Hematopoietic multipotent progenitor cell treated with erythropoietin and hydrocortisone succinate and interleukin-3 and kit ligand, for 4 days (in vitro differentiated cells): ENCODE measurements around the gene POLK.

Experiments used
- DNase-seq: peaks from one replicate; pipeline ENCODE4 v3.0.0-alpha.2; 2015

POLK gene

DNA sequence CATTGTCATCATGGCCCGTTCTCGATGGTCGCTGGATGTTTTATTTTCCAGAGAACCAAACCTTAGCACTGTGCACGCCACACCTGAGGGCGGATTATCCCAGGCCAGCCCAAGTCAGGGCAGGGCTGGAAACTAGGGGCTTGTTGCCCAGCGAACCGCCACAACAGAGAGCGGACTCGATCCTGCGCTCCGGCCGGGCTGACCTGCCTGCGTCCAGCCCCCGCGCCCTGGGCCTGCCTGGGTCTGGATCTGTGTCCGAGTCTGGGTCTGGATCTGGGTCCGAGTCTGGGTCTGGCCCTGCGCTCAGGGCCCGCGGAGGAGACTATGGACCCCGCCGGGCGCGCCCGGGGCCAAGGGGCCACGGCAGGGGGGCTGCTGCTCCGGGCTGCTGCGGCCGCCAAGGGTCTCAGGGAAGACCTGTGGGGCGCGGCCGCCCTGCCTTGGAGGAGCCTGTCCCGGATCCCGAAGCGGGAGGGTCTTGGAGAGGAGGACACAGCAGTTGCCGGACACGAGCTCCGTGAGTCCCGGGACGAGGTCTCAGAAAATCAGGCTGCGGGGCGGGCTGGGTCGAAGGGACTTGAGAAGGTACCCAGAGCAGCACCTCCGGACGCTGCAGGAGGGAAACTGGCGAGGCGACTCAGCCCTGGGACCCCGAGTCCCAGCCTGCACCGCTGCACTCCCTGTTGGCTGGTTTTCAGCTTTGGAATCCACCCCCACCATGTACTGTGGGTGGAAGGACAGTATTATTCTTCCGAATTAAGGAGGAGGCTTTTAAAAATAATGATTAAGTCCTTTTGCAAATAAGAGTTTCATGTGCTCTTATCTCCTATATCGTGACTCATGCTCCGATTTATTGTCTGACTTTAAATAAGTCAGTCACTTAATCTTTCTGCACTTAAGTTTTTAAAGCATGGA is 99.9 kb downstream of the POLK start, which contains the start of gene ANKDD1B:
TSS of gene ANKDD1B (plus strand) at position 143 of the 915 bp plus-strand sequence. CDS start at position 325, 182 bp downstream.
- peak; percentile 38 for DNase-seq

DNA sequence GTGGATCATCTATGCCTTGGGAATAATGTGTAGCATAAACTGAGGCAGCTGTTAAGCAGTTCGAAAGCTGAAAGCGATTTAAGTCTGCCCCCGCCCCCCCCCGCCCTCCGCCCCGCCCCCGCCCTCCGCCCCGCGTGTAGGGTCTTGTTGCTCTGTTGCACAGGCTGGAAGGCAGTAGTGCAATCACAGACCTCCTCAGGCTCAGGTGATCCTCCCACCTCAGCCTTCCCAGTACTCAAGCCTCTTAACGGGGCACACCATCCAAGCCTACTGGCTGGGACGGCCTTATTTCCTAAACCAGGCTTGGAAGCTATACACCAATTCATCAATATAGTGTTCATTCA is 100.5 kb downstream of the POLK start:
- no peak for DNase-seq

DNA sequence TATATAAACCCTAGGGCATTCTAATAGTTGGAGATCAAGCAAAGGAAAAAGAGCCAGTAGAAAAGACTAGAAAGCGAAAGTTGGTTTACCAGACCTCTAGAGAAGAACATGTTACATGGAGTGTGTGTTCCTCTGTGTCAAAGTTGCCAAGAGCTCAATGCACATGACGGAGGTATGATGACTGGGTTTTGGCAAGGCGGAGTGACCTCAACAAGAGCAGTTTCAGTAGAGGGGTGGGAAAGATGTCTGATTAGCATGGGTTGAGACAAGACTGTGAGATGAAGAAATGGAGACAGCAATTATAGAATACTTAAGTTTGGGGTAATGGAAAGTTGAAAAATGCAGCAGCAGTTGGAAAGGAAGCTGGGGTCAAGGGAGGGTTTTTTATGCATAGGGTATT is 101.2 kb downstream of the POLK start:
- no peak for DNase-seq

DNA sequence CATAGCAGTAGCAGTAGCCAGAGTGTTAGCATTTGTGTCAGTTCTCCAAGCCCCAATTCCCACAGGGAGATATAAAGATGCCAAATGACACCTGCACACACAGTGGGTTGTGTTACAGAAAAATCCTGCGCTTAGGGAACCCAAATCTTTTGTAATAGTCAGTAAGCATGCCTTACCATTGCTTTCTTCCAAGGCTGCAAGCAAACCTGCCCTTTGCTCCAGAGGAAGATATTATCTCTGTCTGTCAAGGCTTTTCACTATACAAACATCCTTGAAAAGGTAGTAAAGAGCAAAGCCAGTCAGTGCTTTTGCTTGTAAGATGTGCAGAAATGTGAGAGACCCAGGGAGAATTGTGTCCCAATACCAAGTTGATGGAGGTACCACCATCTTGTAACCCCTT is 102.5 kb downstream of the POLK start:
- DNase-seq = no peak

DNA sequence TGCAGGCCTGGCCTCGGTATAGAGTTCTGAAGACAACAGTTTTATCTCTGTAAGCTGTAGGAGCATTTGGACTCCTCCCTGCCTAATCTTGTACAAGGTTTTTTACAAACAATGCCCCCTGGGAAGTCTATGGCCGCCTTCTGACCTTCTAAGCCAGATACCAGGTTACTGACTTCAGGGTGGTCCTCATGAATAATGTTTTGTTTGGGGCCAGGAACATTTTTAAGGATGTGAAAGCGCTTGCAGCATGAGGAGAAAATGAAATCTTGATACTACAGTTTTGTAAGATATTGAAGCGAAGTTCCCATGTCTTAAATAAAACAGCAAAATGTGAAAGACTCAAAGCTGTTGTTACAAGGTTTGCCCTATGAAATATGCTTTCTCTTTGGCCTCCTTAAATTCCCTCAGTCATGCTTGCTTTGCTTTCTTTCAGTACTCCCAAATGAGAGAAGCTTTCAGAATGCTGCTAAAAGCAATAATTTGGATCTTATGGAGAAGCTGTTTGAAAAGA is 104.7 kb downstream of the POLK start:
- DNase-seq = no peak

DNA sequence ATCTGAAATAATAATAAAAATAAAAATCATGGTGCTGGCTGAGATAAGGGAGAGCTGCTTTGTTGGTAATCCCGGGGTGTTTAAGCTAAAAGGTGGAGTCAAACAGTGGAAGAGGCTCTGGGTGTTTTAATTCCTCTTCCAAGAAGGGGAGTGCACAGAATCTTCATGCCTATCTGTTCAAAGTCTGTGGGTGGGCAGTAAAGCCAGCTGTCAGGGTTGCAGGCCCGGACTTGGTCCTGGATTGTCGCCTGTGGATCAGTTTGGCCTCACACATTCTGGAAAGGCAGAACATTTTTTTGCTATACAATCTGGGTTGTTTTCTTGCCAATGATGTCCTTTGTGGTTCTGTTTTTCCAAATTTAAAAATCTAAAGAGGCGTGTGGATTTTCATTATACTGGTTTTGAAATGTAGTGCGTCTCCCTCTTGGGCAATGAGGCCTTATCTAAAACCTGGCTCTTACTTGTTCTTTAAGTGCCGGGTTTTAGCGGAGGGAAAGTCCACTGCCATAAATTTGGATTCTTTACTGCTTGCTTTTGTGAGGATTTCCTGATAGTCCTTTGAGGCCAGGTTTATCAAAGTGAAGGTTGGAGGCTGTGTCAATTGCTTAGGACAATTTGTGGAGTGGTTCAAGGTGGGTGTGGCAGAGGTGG is 105.4 kb downstream of the POLK start:
- no peak for DNase-seq

DNA sequence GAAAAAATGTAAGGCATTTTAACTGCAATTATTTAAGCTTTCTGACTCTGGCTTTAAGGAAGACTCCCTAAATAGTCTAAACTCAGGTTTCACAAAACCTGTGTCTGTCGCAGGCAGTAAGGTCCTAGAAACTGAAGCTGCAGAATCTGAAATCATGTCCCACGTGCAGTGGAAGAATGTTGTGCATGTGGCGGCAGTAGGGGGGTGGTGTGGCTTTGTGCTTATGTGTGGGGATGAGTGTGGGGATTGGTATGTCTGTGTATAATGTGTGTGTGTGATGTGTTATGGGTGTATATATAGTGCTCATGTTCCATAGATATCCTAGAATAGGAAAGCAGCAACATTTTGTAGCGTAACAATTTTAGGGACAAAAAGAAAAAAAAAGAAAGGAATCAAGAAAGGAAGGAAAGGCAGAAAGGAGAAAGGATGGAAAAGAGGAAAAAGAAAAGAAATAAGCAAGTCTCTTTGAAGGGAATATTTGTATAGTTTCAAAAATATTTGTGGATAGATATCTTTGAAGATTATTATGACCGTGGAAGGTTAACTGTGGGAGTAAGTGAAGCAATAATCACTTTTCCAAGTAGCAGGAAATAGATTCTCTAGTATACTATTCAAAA is 106.2 kb downstream of the POLK start:
- DNase-seq = no peak

DNA sequence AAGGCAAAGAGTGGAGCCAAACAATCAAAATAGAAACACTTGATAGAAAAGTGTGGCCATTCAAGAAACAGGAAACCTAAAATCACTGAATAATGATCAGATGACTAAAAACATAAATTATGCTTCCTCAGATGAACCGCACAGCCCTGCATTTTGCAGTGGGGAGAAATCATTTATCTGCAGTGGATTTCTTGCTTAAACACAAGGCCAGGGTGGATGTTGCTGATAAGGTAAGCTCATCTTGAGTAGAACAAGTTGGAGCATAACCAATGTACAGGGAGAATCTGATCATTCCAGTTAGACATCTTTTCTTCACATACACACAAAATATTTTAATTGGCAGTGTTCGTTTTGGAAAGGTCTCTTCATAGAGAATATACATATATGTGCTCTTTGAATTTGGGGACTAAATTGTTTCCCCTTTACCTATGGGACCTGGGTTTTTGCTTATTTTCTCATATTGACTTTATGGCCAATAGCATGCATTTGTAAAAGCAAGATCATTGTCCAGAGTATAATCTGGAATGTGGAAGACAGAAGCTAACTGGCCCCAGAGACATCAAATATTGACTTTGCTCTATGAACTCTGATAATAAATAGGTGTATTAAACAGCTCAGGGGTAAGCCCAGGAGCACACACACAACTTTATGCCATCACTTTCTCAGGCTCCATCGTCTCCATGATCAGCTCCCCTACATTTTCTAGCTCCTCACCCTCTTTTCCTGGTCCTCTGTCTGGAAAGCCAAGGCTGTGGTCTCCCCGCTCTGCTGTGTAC is 108.7 kb downstream of the POLK start:
- DNase-seq = peak; percentile 76

DNA sequence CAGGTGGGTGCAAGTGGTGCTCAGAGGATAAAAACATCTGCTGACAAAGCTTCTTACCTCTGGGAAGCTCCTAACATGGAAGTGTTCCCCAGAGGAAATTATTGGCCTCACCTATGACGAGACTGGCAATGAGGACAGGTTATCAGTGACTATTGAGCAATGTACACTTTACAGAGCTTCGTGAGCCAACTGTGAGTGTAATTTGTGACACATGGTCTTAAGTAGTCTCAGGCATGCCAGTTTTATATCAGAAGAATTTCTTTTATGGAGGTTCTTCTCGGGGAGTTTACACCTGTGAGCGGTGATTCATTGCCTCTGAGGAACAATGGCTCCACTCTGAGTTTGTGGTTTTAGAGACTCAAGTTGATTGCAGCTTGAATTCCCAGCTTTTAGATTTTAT is 110.9 kb downstream of the POLK start:
- no peak for DNase-seq

DNA sequence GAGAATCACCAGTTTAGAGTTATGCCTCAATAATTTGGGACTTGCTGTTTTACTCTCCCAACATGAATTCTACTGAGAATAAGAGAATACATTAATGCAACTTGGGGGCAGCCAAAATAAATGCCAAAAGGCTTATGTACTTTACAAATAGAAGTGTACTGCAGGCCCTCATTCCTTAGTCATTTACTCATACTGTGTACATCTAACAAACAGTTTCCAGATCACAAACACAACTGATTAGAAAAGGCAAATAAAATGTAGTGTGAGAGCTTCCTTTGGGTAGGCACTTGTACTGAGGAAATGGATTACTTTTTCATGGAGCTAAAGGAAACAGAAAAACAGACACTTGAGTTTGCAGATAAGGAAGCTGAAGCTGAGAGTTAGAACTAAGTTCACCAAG is 112.2 kb downstream of the POLK start:
- DNase-seq = no peak

DNA sequence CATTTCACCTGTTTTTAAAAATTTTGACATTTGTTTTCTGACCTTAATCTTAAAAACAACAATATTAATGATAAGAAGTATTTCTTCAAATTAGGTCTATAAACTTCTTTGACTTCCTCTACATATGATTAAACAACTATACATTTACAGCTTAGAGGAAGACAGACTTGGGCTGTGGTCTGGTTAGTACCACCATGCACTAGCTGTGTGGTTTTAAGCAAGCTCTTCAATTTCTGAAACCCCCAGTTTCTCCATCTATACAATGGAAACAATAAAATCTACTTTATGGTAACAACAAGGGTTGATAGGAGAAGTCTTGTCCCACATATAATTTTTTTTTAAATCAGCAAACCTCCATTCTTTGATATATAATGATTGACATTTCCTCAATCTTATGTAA is 115.3 kb downstream of the POLK start:
- no peak for DNase-seq

DNA sequence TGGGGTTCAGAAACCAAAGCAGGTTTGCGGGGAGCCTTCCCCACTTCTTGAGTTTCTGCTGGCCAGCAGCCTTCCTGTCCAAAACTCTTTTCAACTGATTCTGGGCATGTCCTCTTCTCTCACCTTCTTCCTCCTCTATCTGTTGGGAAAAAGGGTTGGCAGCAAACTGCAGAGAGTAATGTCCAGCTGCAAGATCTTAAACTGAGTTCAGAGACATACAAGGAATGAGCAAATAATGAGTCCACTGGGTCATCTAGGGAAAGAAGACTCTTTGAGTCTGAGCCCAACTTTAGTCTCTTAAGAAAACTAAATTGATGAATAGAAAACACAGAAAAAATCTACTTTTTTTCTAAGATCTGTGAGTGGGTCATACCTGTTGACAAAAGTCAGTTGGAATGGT is 116.1 kb downstream of the POLK start:
- no peak for DNase-seq

DNA sequence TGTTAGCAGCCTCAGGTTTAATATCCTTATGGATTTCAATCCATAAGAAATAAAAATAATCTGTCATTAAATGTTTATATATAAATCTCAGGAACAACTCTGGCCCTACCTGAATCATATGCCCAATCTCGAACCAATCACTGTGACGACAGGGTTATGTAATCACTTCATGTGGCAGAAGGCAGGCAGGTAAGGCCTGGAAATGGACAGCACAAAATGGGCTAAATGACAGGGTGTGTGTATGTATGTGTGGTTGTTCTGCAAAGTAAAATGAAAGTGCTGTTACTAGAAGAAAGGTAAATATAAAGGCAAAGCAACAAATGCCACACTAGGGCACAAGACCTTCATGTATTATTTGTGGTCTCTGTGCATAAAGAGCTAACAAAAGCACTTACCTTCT is 119.2 kb downstream of the POLK start:
- no peak for DNase-seq

DNA sequence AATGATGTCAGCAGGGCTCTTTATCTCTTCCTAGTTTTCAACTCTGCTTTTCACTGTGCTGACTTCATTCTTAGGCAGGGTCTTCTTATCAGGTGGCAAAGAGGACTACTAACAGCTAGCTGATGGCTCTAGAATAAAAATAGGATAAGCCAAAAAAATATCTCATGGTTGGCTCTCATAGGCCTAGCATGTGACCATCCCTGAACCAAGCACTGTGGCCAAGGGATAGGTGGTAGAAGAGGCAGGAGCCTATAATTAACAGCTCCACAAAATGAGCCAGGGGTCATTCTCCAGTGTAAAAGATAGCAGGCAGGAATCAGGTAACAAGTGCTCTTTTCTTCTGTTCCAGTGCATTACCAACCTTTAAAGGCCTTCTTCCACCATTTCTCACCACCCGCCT is 120.6 kb downstream of the POLK start:
- no peak for DNase-seq

DNA sequence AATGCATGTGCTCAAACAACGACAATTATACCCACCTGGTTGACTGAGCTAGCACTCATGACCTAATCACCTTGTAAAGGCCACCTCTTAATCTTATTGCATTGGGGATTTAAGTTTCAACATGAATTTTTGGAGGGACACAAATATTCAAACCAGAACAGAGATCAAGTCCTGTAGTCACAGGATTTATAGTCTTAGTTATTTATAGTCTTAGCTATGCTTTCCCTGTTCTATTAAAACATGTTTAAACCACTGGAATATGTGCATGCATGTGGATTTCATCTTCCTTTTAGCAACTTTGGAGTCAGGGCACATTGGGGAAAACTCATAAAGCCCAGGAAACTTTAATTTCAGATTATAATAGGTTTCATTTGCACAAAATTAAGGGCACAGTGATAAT is 126.3 kb downstream of the POLK start:
- DNase-seq = no peak

DNA sequence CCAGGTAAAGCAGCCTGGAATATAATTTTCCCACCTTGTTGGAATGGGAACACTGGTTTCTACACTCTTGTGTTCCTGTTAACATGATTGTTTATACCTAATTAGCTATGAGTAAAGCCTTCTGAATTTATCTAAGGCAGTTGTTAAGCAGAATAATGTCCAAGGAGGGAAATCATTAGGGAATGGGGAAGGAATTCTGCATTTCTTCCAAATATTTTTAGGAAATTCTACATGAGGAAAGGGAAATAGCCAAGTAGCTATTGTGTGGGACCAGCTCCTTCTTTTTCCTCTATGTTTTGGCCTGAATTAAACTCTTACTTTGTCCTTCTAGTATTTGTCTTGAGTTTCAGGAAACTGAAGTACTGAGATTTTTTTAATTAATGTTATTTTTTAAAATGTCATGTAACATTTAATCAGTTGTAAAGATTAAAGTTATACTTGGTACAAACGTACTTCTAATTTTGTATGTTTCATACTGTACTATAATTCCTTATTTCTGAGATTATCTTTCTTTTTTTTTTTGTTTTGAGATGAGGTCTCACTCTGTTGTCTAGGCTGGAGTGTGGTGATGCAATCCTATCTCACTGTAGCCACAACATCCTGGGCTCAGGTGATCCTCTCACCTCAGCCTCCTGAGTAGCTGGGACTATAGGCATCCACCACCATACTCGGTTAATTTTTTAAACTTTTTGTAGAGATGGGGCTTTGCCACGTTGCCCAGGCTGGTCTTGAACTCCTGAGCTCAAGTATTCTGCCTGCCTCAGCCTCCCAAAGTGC is 128.0 kb downstream of the POLK start:
- no peak for DNase-seq

DNA sequence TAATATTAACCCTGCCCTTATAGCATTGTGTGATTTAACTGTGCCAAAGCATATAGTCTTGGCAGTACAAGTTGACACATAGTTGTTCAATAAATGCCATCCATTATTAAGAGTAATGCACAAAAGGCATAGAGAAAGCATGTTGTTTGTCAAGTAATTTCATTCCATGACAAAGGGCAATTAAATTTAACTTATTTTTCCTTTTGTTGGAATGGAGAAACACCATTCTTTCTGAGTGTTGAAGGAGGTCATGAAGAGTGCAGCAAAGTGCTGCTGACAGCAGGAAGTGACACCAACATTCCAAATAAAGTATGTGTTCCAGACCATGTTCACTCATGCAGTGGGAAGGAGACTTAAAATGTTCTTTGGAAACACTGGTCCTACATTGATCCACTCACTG is 128.7 kb downstream of the POLK start:
- DNase-seq = no peak

DNA sequence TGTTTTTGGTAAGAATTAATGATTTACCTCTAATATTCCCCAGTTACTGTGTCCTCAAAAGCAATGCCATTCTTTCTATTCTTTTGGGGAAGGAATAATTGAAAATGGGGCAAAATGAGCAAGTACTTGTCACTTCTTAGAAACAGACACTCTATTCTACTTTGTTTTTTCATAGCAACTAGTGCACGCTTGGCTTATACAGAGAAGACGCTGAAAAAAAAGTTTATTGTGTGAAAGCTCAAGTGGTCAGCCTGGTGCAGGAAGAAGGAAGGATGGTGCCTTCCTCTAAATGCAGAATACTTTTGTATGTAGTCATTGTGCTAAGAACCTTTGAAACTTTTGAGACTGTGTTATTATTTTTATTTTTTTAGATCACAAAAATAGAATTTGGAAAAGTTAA is 129.1 kb downstream of the POLK start:
- no peak for DNase-seq

DNA sequence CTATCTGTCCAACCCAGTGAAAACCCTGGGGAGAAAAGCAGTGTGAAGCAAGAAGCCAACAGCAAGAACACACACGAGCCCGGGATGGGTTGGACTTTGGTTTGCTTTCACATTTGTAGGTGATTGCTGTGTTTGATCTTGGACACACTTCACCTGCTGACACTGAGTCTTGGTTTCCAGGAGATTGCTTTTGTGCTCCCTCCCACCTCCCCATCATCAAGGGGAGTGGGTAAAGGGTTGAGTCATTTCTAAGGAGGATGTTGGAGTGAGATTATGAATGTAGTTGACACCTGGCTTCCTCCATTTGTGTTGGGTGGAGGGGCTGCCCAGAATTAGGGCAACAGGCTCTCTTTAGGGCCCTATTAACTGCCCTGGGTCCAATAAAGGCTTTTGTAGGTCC is 137.0 kb downstream of the POLK start:
- no peak for DNase-seq
